HFF-Myc (cell line): Measurements from ENCODE around the gene GCNT3.

Experiments used
- DNase-seq: peaks from one replicate; pipeline ENCODE4 v3.0.0-alpha.2; 2011; ENCODE audit warnings: low read depth; ENCODE audit errors: extremely low read depth
- H3K4me3 ChIP-seq: replicated peaks from 2 replicates; pipeline ENCODE4 v1.5.1; 2011; ENCODE audit warnings: low read depth, mild to moderate bottlenecking, control low read depth, low read length
- CTCF ChIP-seq: IDR thresholded peaks from 2 replicates; pipeline ENCODE4 v1.5.1; 2012; ENCODE audit warnings: mild to moderate bottlenecking, low read depth, low read length, control low read depth; ENCODE audit errors: missing control alignments

Gene GCNT3

GRCh38 chr15:59611276-59612260 is at the start of gene GCNT3:
TSS of gene GCNT3 (plus strand) at chr15:59611783. CDS start at chr15:59618239, 6,456 bp downstream.
- DNase-seq = no peak
- TF ChIP-seq CTCF = no peak
- H3K4me3 ChIP-seq = no peak within 1 kb of the TSS

- TF ChIP-seq CTCF = no peak
- DNase-seq = no peak
- no peak overlapping the region for H3K4me3 ChIP-seq
Observed at GRCh38 chr15:59562448-59563186, 49.0 kb upstream of the GCNT3 start.

GRCh38 chr15:59565299-59565698 is 46.3 kb upstream of the GCNT3 start:
- H3K4me3 ChIP-seq = no peak overlapping the region
- DNase-seq = no peak

GRCh38 chr15:59567324-59567723 is 44.3 kb upstream of the GCNT3 start:
- TF ChIP-seq CTCF = no peak
- H3K4me3 ChIP-seq = no peak overlapping the region
- no peak for DNase-seq

More at GRCh38 chr15:59565299-59565698, 46.3 kb upstream of the GCNT3 start:
- TF ChIP-seq CTCF = no peak

- H3K4me3 ChIP-seq = no peak overlapping the region
- no peak for DNase-seq
- no peak for TF ChIP-seq CTCF
Observed at GRCh38 chr15:59569477-59569876, 42.1 kb upstream of the GCNT3 start.

GRCh38 chr15:59570315-59570714 is 41.3 kb upstream of the GCNT3 start:
- no peak for DNase-seq
- TF ChIP-seq CTCF = no peak
- H3K4me3 ChIP-seq = no peak overlapping the region
